UCSD-AML1 (cell line): Measurements from ENCODE around the gene GDPD3.
A peak's percentile ranks its signal among the peaks of the same experiment; 100 is the strongest.
"Not testable (repeated sequence)": the region's sequence is repeated elsewhere in the genome, so short reads cannot be mapped to it uniquely, and the experiment has no call there.

Experiments used
- DNase-seq: peaks from one replicate; lab custom pipeline; 2025; ENCODE audit not compliant: unreplicated experiment; lab: John Stamatoyannopoulos, UW

Gene GDPD3

GRCh38 chr16:30124985-30125379 is 11.6 kb upstream of the GDPD3 start:
- DNase-seq = no peak

GRCh38 chr16:30122604-30123160 is 9.3 kb upstream of the GDPD3 start:
- DNase-seq = no peak

GRCh38 chr16:30121741-30122571 is 8.6 kb upstream of the GDPD3 start:
- no peak for DNase-seq

GRCh38 chr16:30120340-30121105 is 7.2 kb upstream of the GDPD3 start:
- no peak for DNase-seq

GRCh38 chr16:30119428-30119827 is 6.1 kb upstream of the GDPD3 start:
- no peak for DNase-seq

- no peak for DNase-seq
These were observed 4.4 kb upstream of the GDPD3 start for GRCh38 chr16:30117768-30118167.

- DNase-seq = no peak
These were observed 3.2 kb upstream of the GDPD3 start for GRCh38 chr16:30116291-30117207.

GRCh38 chr16:30115238-30115637 is 1.9 kb upstream of the GDPD3 start:
- DNase-seq = no peak

- DNase-seq = not testable (repeated sequence)
These were observed 1.5 kb upstream of the GDPD3 start for GRCh38 chr16:30114833-30115232.

GRCh38 chr16:30114411-30114810 is 1.1 kb upstream of the GDPD3 start:
- no peak for DNase-seq

- DNase-seq = no peak
These were observed 485 bp upstream of the GDPD3 start for GRCh38 chr16:30113711-30114333.

GRCh38 chr16:30112197-30113030 is 923 bp downstream of the GDPD3 start:
- peak; percentile 37 for DNase-seq

GRCh38 chr16:30110661-30111060 is 2.7 kb downstream of the GDPD3 start:
- no peak for DNase-seq

- DNase-seq = no peak
These were observed 5.1 kb downstream of the GDPD3 start for GRCh38 chr16:30108059-30108850.

GRCh38 chr16:30104492-30104891 is 8.8 kb downstream of the GDPD3 start:
- DNase-seq = no peak

- no peak for DNase-seq
These were observed 9.2 kb downstream of the GDPD3 start for GRCh38 chr16:30104090-30104489.

GRCh38 chr16:30096862-30097563 is 16.3 kb downstream of the GDPD3 start:
- DNase-seq = no peak
